Esophagus (tissue), 2 donors: Measurements from ENCODE around the gene CCS. TPM values are rescaled to one million over a fixed set of nuclear protein-coding genes. Genes with fewer than 3 reads are reported as not detected.

Experiments
- H3K27ac ChIP-seq, 2 donors: one replicate each; pipeline ENCODE4 v1.5.1; 2013; ENCODE audit warnings: low read depth in 2 of 2, mild to moderate bottlenecking in 2 of 2, inconsistent platforms in 1 of 2, low read length in 1 of 2, moderate library complexity in 1 of 2
- H3K27me3 ChIP-seq, 2 donors: one replicate each; pipeline ENCODE4 v1.6.1; 2013; ENCODE audit warnings: low read length in 2 of 2, control low read depth in 1 of 2, mild to moderate bottlenecking in 1 of 2; ENCODE audit not compliant: insufficient read depth in 2 of 2, control insufficient read depth in 1 of 2
- H3K36me3 ChIP-seq, 2 donors: one replicate each; pipeline ENCODE4 v1.6.1; 2013; ENCODE audit warnings: low read length in 1 of 2; ENCODE audit not compliant: control insufficient read depth in 2 of 2, insufficient read depth in 2 of 2
- H3K4me1 ChIP-seq, 2 donors: one replicate each; pipeline ENCODE4 v1.6.1; 2013; ENCODE audit warnings: low read length in 1 of 2; ENCODE audit not compliant: control insufficient read depth in 2 of 2, insufficient read depth in 2 of 2
- H3K4me3 ChIP-seq, 2 donors: one replicate each; pipeline ENCODE4 v1.5.1; 2013; ENCODE audit warnings: low read length in 2 of 2, mild to moderate bottlenecking in 2 of 2, low read depth in 1 of 2, moderate library complexity in 1 of 2
- H3K9me3 ChIP-seq, 2 donors: one replicate each; pipeline ENCODE4 v1.6.1; 2013; ENCODE audit warnings: mild to moderate bottlenecking in 2 of 2, low read depth in 1 of 2, low read length in 1 of 2, moderate library complexity in 1 of 2; ENCODE audit not compliant: control insufficient read depth in 2 of 2, insufficient read depth in 1 of 2
- WGBS, 2 donors: extraction: QIAGEN DNeasy Blood & Tissue Kit; methylation state at CpG; one replicate each; pipeline ENCODE4 v1.1.7; 2013; 5-methylcytosine and 5-hydroxymethylcytosine counted together
- polyA plus RNA-seq, 2 donors: library from polyadenylated mRNA; stranded (reverse); fragments of 200-250 nt; gene quantifications; one replicate each; pipeline ENCODE4 v1.2.3, GENCODE V29; 2013
- donor health status: healthy with polysubstance abuse.
- donor health status: Bipolar disorder and iron deficiency.

The CCS gene
- polyA plus RNA-seq, 2 donors: 27.9 to 39.8 TPM

DNA sequence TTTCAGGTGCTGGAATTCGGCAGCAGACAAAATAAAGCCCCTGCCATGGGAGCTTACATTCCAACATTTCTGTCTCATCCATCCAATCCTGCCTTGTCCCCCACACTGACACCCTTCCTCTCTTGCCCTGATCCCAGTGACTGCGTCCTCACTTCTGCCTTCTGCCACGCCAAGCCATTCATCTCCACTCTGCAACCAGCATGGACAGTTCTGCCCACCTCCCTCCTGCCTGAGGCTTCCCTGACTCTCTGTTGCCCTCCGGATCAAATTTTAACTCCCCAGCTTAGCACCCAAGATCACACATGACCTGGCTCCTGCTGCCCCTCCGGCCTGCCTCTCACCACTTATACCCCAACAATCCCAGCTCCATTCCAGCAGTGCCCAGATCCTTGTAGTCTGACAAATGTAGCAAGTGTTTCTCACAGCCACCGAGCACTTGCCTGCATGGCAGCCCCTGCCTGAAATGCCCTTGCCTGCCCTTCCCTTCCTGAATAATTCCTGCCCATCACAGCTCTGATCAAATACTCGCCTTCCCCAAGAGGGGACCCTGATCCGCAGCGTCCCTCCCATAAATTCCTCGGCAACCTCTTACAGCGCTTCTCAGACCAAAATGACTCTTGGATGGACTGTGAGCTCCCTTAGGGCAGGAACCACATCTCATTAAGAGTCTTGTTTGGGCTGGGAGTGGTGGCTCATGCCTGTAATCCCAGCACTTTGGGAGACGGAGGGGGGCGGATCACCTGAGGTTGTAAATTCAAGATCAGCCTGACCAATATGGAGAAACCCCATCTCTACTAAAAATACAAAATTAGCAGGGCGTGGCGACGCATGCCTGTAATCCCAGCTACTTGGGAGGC lies 44.0 kb upstream of the CCS start:
- H3K36me3 ChIP-seq: no peaks in the 10 kb centered on the region
- 53 to 54% methylated on average over 16 of the region's 16 CpGs for WGBS, 2 donors
- peaks cover 0 to 4% of the 10 kb centered on the region in 2 donors for H3K4me1 ChIP-seq
- no peak overlapping the region for H3K27ac ChIP-seq
- no peaks in the 10 kb centered on the region for H3K27me3 ChIP-seq
- no peaks in the 10 kb centered on the region for H3K9me3 ChIP-seq
- no peak overlapping the region for H3K4me3 ChIP-seq

- no peak overlapping the region for H3K4me3 ChIP-seq
- H3K9me3 ChIP-seq: no peaks in the 10 kb centered on the region
- no peaks in the 10 kb centered on the region for H3K36me3 ChIP-seq
- H3K27me3 ChIP-seq: no peaks in the 10 kb centered on the region
- H3K27ac ChIP-seq: no peak overlapping the region
- H3K4me1 ChIP-seq: peaks cover 0 to 3% of the 10 kb centered on the region in 2 donors
- 91 to 93% methylated on average over 3 of the region's 3 CpGs for WGBS, 2 donors
Observed at GRCh38 chr11:66549696-66550095, 43.3 kb upstream of the CCS start.

DNA sequence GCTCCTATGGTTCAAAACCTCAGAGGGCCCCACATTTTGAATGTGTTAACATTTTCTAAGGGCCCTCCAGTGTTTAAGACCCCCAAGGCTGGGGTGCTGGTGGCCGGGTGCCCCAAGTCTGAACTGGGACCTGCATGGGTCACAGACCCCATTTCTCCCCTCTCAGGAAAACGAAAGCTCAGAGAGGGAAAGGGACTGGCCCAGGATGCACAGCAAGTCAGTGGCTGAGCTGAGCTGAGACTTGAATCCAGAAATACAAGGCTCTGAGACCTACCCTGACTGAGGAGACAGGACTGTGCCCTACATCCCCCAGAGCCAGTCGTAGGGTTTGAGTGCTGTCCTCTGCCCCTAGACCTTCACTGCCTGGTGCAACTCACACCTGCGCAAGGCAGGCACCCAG lies 42.1 kb upstream of the CCS start:
- peaks cover 0 to 3% of the 10 kb centered on the region in 2 donors for H3K4me1 ChIP-seq
- H3K27me3 ChIP-seq: no peaks in the 10 kb centered on the region
- no peaks in the 10 kb centered on the region for H3K9me3 ChIP-seq
- no peaks in the 10 kb centered on the region for H3K36me3 ChIP-seq
- H3K27ac ChIP-seq: no peak overlapping the region
- H3K4me3 ChIP-seq: no peak overlapping the region
- WGBS, 2 donors: 88 to 91% methylated on average over 4 of the region's 4 CpGs

- Histone ChIP-seq H3K4me3 (no peak overlapping the region), H3K36me3 (no peaks in the 10 kb centered on the region), H3K27ac (no peak overlapping the region), H3K27me3 (no peaks in the 10 kb centered on the region), H3K9me3 (no peaks in the 10 kb centered on the region), H3K4me1 (peaks cover 3 to 4% of the 10 kb centered on the region in 2 donors)
- WGBS, 2 donors: 71 to 79% methylated on average over 5 of the region's 5 CpGs
Observed at GRCh38 chr11:66554602-66555001, 38.4 kb upstream of the CCS start.

- WGBS, 2 donors: 64 to 68% methylated on average over 3 of the region's 3 CpGs
Observed at GRCh38 chr11:66555416-66555815, 37.6 kb upstream of the CCS start.

GRCh38 chr11:66556086-66556485 lies 36.9 kb upstream of the CCS start:
- H3K27me3 ChIP-seq: no peaks in the 10 kb centered on the region
- no peak overlapping the region for H3K27ac ChIP-seq
- H3K4me3 ChIP-seq: no peak overlapping the region
- H3K4me1 ChIP-seq: peaks cover 3 to 4% of the 10 kb centered on the region in 2 donors
- no peaks in the 10 kb centered on the region for H3K9me3 ChIP-seq
- H3K36me3 ChIP-seq: no peaks in the 10 kb centered on the region
- 81 to 84% methylated on average over 7 of the region's 7 CpGs for WGBS, 2 donors

More at GRCh38 chr11:66555416-66555815, 37.6 kb upstream of the CCS start:
- H3K27ac ChIP-seq: no peak overlapping the region
- H3K36me3 ChIP-seq: no peaks in the 10 kb centered on the region
- H3K9me3 ChIP-seq: no peaks in the 10 kb centered on the region
- peaks cover 3 to 4% of the 10 kb centered on the region in 2 donors for H3K4me1 ChIP-seq
- H3K27me3 ChIP-seq: no peaks in the 10 kb centered on the region
- H3K4me3 ChIP-seq: no peak overlapping the region

GRCh38 chr11:66557733-66558326 lies 35.2 kb upstream of the CCS start:
- H3K36me3 ChIP-seq: no peaks in the 10 kb centered on the region
- no peaks in the 10 kb centered on the region for H3K9me3 ChIP-seq
- H3K27ac ChIP-seq: no peak overlapping the region
- WGBS, 2 donors: 93% methylated on average over 24 of the region's 24 CpGs
- H3K27me3 ChIP-seq: no peaks in the 10 kb centered on the region
- no peak overlapping the region for H3K4me3 ChIP-seq
- H3K4me1 ChIP-seq: peaks cover 3 to 4% of the 10 kb centered on the region in 2 donors

DNA sequence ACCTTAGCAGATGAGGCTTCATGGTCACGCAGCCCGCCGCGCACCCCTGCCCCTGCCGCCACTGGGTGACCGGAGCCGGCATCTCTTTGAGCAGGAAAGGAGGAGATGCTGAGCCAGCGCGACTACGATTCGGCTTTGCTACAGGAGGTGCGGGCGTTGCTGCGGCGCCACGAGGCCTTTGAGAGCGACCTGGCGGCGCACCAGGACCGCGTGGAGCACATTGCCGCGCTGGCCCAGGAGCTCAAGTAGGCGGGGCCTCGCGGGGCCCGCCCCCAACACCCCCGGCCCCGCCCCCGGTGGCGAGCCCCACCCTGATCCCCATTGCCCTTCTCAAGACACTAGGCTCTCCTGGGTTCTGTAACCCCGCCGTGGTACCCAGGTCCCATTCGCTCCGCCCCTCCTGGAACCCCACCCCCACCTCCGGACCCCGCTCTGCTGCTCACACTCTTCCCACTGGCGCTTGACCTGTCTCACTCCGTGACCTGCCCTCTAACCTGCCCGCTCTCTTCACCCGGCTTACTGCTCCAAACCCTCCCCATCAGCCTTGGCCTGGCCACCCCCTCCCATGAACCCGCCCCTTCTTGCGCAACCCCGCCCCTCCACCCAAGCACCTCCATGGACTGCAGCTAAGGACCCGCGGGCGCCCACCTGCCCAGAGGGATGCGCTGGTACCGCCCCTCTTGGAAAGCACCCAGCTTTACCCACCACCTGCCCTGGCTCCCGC lies 33.7 kb upstream of the CCS start:
- no peaks in the 10 kb centered on the region for H3K9me3 ChIP-seq
- no peaks in the 10 kb centered on the region for H3K36me3 ChIP-seq
- peaks cover 3 to 4% of the 10 kb centered on the region in 2 donors for H3K4me1 ChIP-seq
- no peak overlapping the region for H3K4me3 ChIP-seq
- H3K27me3 ChIP-seq: no peaks in the 10 kb centered on the region
- no peak overlapping the region for H3K27ac ChIP-seq
- WGBS, 2 donors: 14 to 18% methylated on average over 44 to 50 of the region's 50 CpGs

GRCh38 chr11:66559866-66560676 lies 32.9 kb upstream of the CCS start:
- Histone ChIP-seq H3K4me1 (peaks cover 3 to 4% of the 10 kb centered on the region in 2 donors), H3K27me3 (no peaks in the 10 kb centered on the region), H3K36me3 (no peaks in the 10 kb centered on the region), H3K27ac (no peak overlapping the region), H3K9me3 (no peaks in the 10 kb centered on the region), H3K4me3 (no peak overlapping the region)
- 78 to 79% methylated on average over 27 of the region's 27 CpGs for WGBS, 2 donors
